GM12878 (cell line): Measurements from ENCODE around the gene GOSR1.

ENCODE experiments used
- ATF3 ChIP-seq: IDR thresholded peaks from 2 replicates; pipeline ENCODE4 v1.6.1; 2011; ENCODE audit warnings: low read depth, mild to moderate bottlenecking, low read length, moderate library complexity, borderline replicate concordance; ENCODE audit errors: extremely low read depth
- ATF7 ChIP-seq: fragments of 450-650 bp; IDR thresholded peaks from 2 replicates; pipeline ENCODE4 v1.6.1; 2016; ENCODE audit warnings: low read depth, mild to moderate bottlenecking
- CTCF ChIP-seq, 3 experiments: IDR thresholded peaks in 2 of 3; conservative IDR thresholded peaks in 1 of 3; 2 replicates each; pipeline ENCODE4 v1.5.1; 2011; ENCODE audit warnings: low read depth in 3 of 3, low read length in 3 of 3, mild to moderate bottlenecking in 3 of 3, control low read depth in 2 of 3, moderate library complexity in 2 of 3, inconsistent platforms in 1 of 3, mixed read lengths in 1 of 3; ENCODE audit not compliant: control insufficient read depth in 2 of 3, insufficient read depth in 1 of 3; ENCODE audit errors: extremely low read depth in 1 of 3
- HDGF ChIP-seq: fragments of 450-650 bp; IDR thresholded peaks from 2 replicates; pipeline ENCODE4 v1.6.1; 2016; ENCODE audit warnings: antibody characterized with exemption
- JUNB ChIP-seq: IDR thresholded peaks from 2 replicates; pipeline ENCODE4 v1.6.1; 2016; ENCODE audit warnings: antibody characterized with exemption, mild to moderate bottlenecking
- KDM1A ChIP-seq: fragments of 200-600 bp; sonication (generic); IDR thresholded peaks from 2 replicates; pipeline ENCODE4 v1.6.1; 2016; ENCODE audit warnings: borderline replicate concordance
- MAX ChIP-seq: IDR thresholded peaks from 2 replicates; pipeline ENCODE4 v1.6.1; 2012; ENCODE audit warnings: low read depth, low read length, improper control_type of control experiment
- RAD21 ChIP-seq: IDR thresholded peaks from 2 replicates; pipeline ENCODE4 v1.6.1; 2011; ENCODE audit warnings: mild to moderate bottlenecking, low read depth, low read length, moderate library complexity; ENCODE audit not compliant: insufficient read depth
- REST ChIP-seq: IDR thresholded peaks from 2 replicates; pipeline ENCODE4 v1.6.1; 2012; ENCODE audit warnings: mild to moderate bottlenecking, low read depth, low read length
- TCF12 ChIP-seq: IDR thresholded peaks from 2 replicates; pipeline ENCODE4 v1.6.1; 2011; ENCODE audit warnings: low read depth, mild to moderate bottlenecking, low read length
- YY1 ChIP-seq: IDR thresholded peaks from 2 replicates; pipeline ENCODE4 v1.6.1; 2011; ENCODE audit warnings: low read depth, mild to moderate bottlenecking, low read length
- ZNF384 ChIP-seq: IDR thresholded peaks from 2 replicates; pipeline ENCODE4 v1.6.1; 2012; ENCODE audit warnings: low read depth, mild to moderate bottlenecking, low read length, improper control_type of control experiment, borderline replicate concordance

GRCh38 chr17:30454635-30455034, 22.6 kb upstream of the GOSR1 start:
- TF ChIP-seq CTCF (IDR thresholded peaks at IDR 0.05 in 2 of 3, conservative IDR thresholded peaks at IDR 0.05 in 1 of 3; ENCODE audit: control insufficient read depth in 2 of 3, extremely low read depth in 1 of 3, insufficient read depth in 1 of 3, low read depth in 3 of 3, low read length in 3 of 3), result no peak
- no peak for TF ChIP-seq KDM1A
- TF ChIP-seq REST, result no peak
- no peak for TF ChIP-seq ATF3
- TF ChIP-seq MAX, result no peak
- no peak for TF ChIP-seq ATF7
- TF ChIP-seq JUNB, result no peak
- no peak for TF ChIP-seq ZNF384
- TF ChIP-seq TCF12, result no peak
- no peak for TF ChIP-seq HDGF
- TF ChIP-seq YY1, result no peak
- TF ChIP-seq RAD21, result no peak
